HepG2 (cell line): Measurements from ENCODE around the gene GLOD4. TPM values are rescaled to one million over a fixed set of nuclear protein-coding genes. Genes with fewer than 3 reads are reported as not detected.

Experiments used
- CREB3 ChIP-seq: sonication (generic); formaldehyde crosslinking; IDR thresholded peaks from 2 replicates; pipeline ENCODE4 v1.5.0; 2020; ENCODE audit warnings: missing genetic modification reagents
- GABPA ChIP-seq, 2 experiments: IDR thresholded peaks; 2 replicates each; pipeline ENCODE4 v1.6.1; 2011 to 2016; ENCODE audit warnings: low read depth in 2 of 2, low read length in 1 of 2, missing biosample characterization in 1 of 2, missing genetic modification characterization in 1 of 2
- IRF1 ChIP-seq: sonication (generic); formaldehyde crosslinking; IDR thresholded peaks from 2 replicates; pipeline ENCODE4 v1.4.0; 2020; ENCODE audit warnings: low read depth, mild to moderate bottlenecking, missing genetic modification reagents
- MAFK ChIP-seq, 2 experiments: IDR thresholded peaks in 1 of 2; conservative IDR thresholded peaks in 1 of 2; 2 replicates each; pipeline ENCODE4 v1.6.1; 2011; ENCODE audit warnings: improper control_type of control experiment in 2 of 2, low read length in 2 of 2
- NFKB2 ChIP-seq: sonication (generic); formaldehyde crosslinking; IDR thresholded peaks from 2 replicates; pipeline ENCODE4 v1.4.0; 2020; ENCODE audit warnings: missing genetic modification reagents, borderline replicate concordance
- PHF5A ChIP-seq: IDR thresholded peaks from one replicate; pipeline ENCODE4 v1.6.1; 2018; ENCODE audit warnings: low read depth, missing genetic modification reagents; ENCODE audit not compliant: unreplicated experiment
- RBM22 ChIP-seq: fragments of 200-400 bp; formaldehyde crosslinking; optimal IDR thresholded peaks from 2 replicates; pipeline ENCODE3; 2017; ENCODE audit warnings: mild to moderate bottlenecking, low read length, moderate library complexity
- SIN3A ChIP-seq: IDR thresholded peaks from 2 replicates; pipeline ENCODE4 v1.6.1; 2011; ENCODE audit warnings: low read depth, mild to moderate bottlenecking, control low read depth, low read length, borderline replicate concordance
- TBX3 ChIP-seq: fragments of 450-650 bp; IDR thresholded peaks from 2 replicates; pipeline ENCODE4 v1.6.1; 2017; ENCODE audit warnings: antibody characterized with exemption, mild to moderate bottlenecking, inconsistent platforms, borderline replicate concordance
- XRCC5 ChIP-seq: fragments of 200-400 bp; formaldehyde crosslinking; optimal IDR thresholded peaks from 2 replicates; pipeline ENCODE3; 2017; ENCODE audit warnings: mild to moderate bottlenecking, low read length
- ZNF180 ChIP-seq: sonication (generic); formaldehyde crosslinking; IDR thresholded peaks from 2 replicates; pipeline ENCODE4 v1.4.0; 2020; ENCODE audit warnings: low read depth, missing genetic modification reagents, borderline replicate concordance
- ZNF318 ChIP-seq: sonication (generic); formaldehyde crosslinking; IDR thresholded peaks from 2 replicates; pipeline ENCODE4 v1.4.0; 2020; ENCODE audit warnings: mild to moderate bottlenecking, missing genetic modification reagents
- ZNF747 ChIP-seq: sonication (generic); formaldehyde crosslinking; IDR thresholded peaks from 2 replicates; pipeline ENCODE4 v1.8.1; 2023; ENCODE audit warnings: missing genetic modification reagents, mild to moderate bottlenecking, borderline replicate concordance
- polyA plus RNA-seq, 8 experiments: library from polyadenylated mRNA; depleted of rRNA in 3 of 8; stranded (reverse) in 7 of 8; unstranded in 1 of 8; fragments of >200 nt; fragmentation: Illumina TruSeq in 4 of 8; extraction: Trizol in 4 of 8; gene quantifications; 2 replicates each; pipeline versions ENCODE4 v1.2.1 to v1.2.3, GENCODE V29; 2011 to 2016; ENCODE audit warnings: low read depth in 4 of 8, missing spikeins in 1 of 8, mixed read lengths in 1 of 8; ENCODE audit not compliant: insufficient read depth in 1 of 8
- total RNA-seq, 5 experiments: library from RNA; depleted of rRNA; stranded (reverse); fragments of >200 nt; fragmentation: Illumina TruSeq; extraction: Trizol; gene quantifications; 2 replicates each; pipeline ENCODE4 v1.2.3, GENCODE V29; 2016; ENCODE audit warnings: low read depth in 1 of 5
- TF ChIP-seq, protein P1 (sequence below): IDR thresholded peaks from 2 replicates; pipeline ENCODE4 v1.6.1; 2016; ENCODE audit warnings: missing genetic modification reagents, missing compliant biosample characterization
- TF ChIP-seq, protein P2 (sequence below): sonication (generic); formaldehyde crosslinking; IDR thresholded peaks from 2 replicates; pipeline ENCODE4 v1.8.0; 2022; ENCODE audit warnings: mild to moderate bottlenecking, missing genetic modification reagents, moderate library complexity

The GLOD4 gene
- total and polyA plus RNA-seq, 2 of the 13 experiments (the other 11 are each of a cell fraction or from before 2014, with no cell fraction given) = 53.7 to 87.8 TPM

DNA sequence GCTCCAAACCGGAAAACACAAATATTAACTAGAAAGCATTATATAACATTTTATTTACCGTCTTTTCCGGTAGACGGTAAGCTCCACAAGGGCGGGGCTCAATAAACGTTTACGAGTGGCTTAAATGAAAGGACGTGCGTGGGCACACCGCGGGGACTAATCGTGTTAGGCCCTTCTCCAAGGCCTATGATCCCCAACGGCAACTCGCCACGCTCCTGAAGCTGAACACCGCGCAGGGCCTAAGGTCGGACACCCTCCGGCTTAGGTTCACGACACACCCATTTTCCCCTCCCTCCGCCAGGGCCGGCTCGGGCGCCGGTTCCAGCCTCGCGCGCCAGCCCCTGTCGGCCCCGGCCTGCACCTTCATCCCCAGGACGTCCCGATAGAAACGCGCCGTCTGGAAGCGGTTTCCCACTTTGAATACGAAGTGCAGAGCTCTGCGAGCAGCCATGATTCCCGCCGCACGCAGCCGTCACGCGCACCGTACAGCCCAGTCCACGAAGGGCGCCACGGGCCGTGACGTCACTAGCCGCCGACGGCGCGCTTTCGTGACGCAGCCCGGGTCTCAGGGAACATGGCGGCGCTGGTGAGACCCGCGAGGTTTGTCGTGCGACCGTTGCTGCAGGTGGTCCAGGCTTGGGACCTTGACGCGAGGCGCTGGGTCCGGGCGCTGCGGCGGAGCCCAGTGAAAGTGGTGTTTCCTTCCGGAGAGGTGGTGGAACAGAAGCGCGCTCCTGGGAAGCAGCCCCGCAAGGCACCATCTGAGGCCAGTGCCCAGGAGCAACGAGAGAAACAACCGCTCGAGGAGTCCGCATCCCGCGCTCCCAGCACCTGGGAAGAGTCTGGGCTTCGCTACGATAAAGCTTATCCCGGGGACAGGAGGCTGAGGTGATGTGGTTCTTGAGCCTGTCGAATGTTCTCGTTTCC lies at the start of gene GLOD4, which contains the start of gene MRM3 (continued):
- TF ChIP-seq ZNF318 (no peak), SIN3A (peak; percentile 90; the same call in 1 of the 2 replicates), XRCC5 (peak; percentile 92), PHF5A (CRISPR knock-in tag) (no peak), CREB3 (CRISPR knock-in tag) (no peak), RBM22 (peak; percentile 11), MAFK (conservative IDR thresholded peaks at IDR 0.05 in 1 of 2, IDR thresholded peaks at IDR 0.05 in 1 of 2; ENCODE audit: low read length in 2 of 2) (peak in 1 of 2 experiments; percentile 59; a peak in 2 of 4 replicates), ZNF180 (CRISPR knock-in tag) (no peak), TBX3 (no peak), NFKB2 (CRISPR knock-in tag) (peak; percentile 84; the same call in 1 of the 2 replicates), ZNF747 (CRISPR knock-in tag) (peak; percentile 70), IRF1 (CRISPR knock-in tag) (no peak), GABPA (IDR thresholded peaks at IDR 0.05; ENCODE audit: low read depth, low read length) (no peak), GABPA (CRISPR knock-in tag; IDR thresholded peaks at IDR 0.05; ENCODE audit: low read depth) (peak; percentile 43; the same call in 1 of the 2 replicates)
- TF ChIP-seq, protein P1, sequence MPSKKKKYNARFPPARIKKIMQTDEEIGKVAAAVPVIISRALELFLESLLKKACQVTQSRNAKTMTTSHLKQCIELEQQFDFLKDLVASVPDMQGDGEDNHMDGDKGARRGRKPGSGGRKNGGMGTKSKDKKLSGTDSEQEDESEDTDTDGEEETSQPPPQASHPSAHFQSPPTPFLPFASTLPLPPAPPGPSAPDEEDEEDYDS (CRISPR knock-in tag) = peak; percentile 79
- TF ChIP-seq, protein P2, sequence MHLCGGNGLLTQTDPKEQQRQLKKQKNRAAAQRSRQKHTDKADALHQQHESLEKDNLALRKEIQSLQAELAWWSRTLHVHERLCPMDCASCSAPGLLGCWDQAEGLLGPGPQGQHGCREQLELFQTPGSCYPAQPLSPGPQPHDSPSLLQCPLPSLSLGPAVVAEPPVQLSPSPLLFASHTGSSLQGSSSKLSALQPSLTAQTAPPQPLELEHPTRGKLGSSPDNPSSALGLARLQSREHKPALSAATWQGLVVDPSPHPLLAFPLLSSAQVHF (CRISPR knock-in tag) = 0 out of 2 replicates have a peak, but pooled peaks have one; percentile 70
